OCI-LY7 (cell line): ENCODE data around the gene ADGRF1. TPM values are rescaled to one million over a fixed set of nuclear protein-coding genes. Genes with fewer than 3 reads are reported as not detected.

Experiments used
- BruUV-seq: library from RNA; stranded (reverse); fragments of 400-500 nt; replicated peaks from 2 replicates; lab custom pipeline; 2021; lab: Mats Ljungman, UMichigan
- CTCF ChIA-PET: fragments of 300-600 bp; sonication (Branson Sonifier 250); formaldehyde crosslinking; loops from one replicate; lab custom pipeline; 2022; ENCODE audit warnings: antibody characterized with exemption; ENCODE audit not compliant: unreplicated experiment; lab: Charles Lee
- POLR2A ChIA-PET: fragments of 300-600 bp; sonication (Branson Sonifier 250); formaldehyde crosslinking; loops from one replicate; lab custom pipeline; 2022; ENCODE audit warnings: antibody characterized with exemption; lab: Charles Lee
- DNase-seq: peaks from one replicate; pipeline ENCODE4 v3.0.0-alpha.2; 2015; ENCODE audit warnings: low spot score
- H2AFZ ChIP-seq: fragments of 200-600 bp; sonication (generic), shearing (Covaris generic); 2 replicates; pipeline ENCODE4 v1.6.1; 2014; ENCODE audit warnings: mild to moderate bottlenecking, antibody characterized with exemption, low read length, moderate library complexity
- H3K27ac ChIP-seq: fragments of 200-600 bp; sonication (generic); 2 replicates; pipeline ENCODE4 v1.5.1; 2014; ENCODE audit warnings: mixed run types, low read depth, mild to moderate bottlenecking, moderate library complexity, low read length, inconsistent platforms; ENCODE audit not compliant: poor library complexity, severe bottlenecking
- H3K36me3 ChIP-seq: fragments of 200-600 bp; sonication (generic); 2 replicates; pipeline ENCODE4 v1.6.1; 2014; ENCODE audit warnings: mild to moderate bottlenecking, antibody characterized with exemption, low read length, moderate library complexity, mixed read lengths; ENCODE audit not compliant: insufficient read depth
- H3K4me1 ChIP-seq: fragments of 200-600 bp; sonication (generic); 2 replicates; pipeline ENCODE4 v1.5.1; 2014; ENCODE audit warnings: mild to moderate bottlenecking, low read length; ENCODE audit not compliant: insufficient read depth, poor library complexity, severe bottlenecking
- H3K4me2 ChIP-seq: fragments of 200-600 bp; sonication (generic); 2 replicates; pipeline ENCODE4 v1.6.1; 2014; ENCODE audit warnings: mild to moderate bottlenecking, low read length
- H3K4me3 ChIP-seq: fragments of 200-600 bp; sonication (generic); 2 replicates; pipeline ENCODE4 v1.5.1; 2014; ENCODE audit warnings: mild to moderate bottlenecking, low read depth, low read length; ENCODE audit not compliant: poor library complexity, severe bottlenecking
- H3K79me2 ChIP-seq: fragments of 200-600 bp; sonication (generic); 2 replicates; pipeline ENCODE4 v1.6.1; 2016; ENCODE audit warnings: low read depth, mild to moderate bottlenecking, low read length, moderate library complexity, mixed read lengths; ENCODE audit not compliant: insufficient read depth
- H3K9me2 ChIP-seq: fragments of 200-600 bp; sonication (generic); 2 replicates; pipeline ENCODE4 v1.6.1; 2016; ENCODE audit warnings: mild to moderate bottlenecking, low read length, mixed read lengths; ENCODE audit not compliant: insufficient read depth
- H3K9me3 ChIP-seq: fragments of 200-600 bp; sonication (generic); 2 replicates; pipeline ENCODE4 v1.6.1; 2014; ENCODE audit warnings: mild to moderate bottlenecking, mixed run types, low read length, mixed read lengths
- H4K20me1 ChIP-seq: fragments of 200-600 bp; sonication (generic); 2 replicates; pipeline ENCODE4 v1.6.1; 2014; ENCODE audit warnings: mild to moderate bottlenecking, antibody characterized with exemption, low read length, moderate library complexity, mixed read lengths; ENCODE audit not compliant: insufficient read depth
- EZH2phosphoT487 ChIP-seq: fragments of 200-600 bp; sonication (generic); IDR thresholded peaks from 2 replicates; pipeline ENCODE4 v1.6.1; 2018; ENCODE audit warnings: low read depth, borderline replicate concordance, mild to moderate bottlenecking, mixed run types, antibody characterized with exemption, low read length, moderate library complexity, mixed read lengths
- intact Hi-C: fragments of 100-400 bp; cut with micrococcal nuclease; formaldehyde crosslinking; loops from one replicate; pipeline ENCODE4 v1.10.0; 2022; ENCODE audit not compliant: unreplicated experiment
- total RNA-seq, 2 experiments: library from RNA; depleted of rRNA in 1 of 2; stranded (reverse); fragments of >200 nt in 1 of 2; shearing (Covaris generic) in 1 of 2; gene quantifications; 2 replicates each; pipeline ENCODE4 v1.2.3, GENCODE V29; 2014 to 2022
- TF ChIP-seq, protein P1 (sequence below): fragments of 200-600 bp; sonication (generic); conservative IDR thresholded peaks from 2 replicates; pipeline ENCODE4 v1.5.1; 2014; ENCODE audit warnings: mild to moderate bottlenecking, antibody characterized with exemption, low read length, moderate library complexity, mixed read lengths

The ADGRF1 gene
- total RNA-seq, 2 experiments from 2014 or later: not detected

GRCh38 chr6:47061309-47062300 lies 19.5 kb upstream of the ADGRF1 start:
- H3K4me2 ChIP-seq: no peak overlapping the region

DNA sequence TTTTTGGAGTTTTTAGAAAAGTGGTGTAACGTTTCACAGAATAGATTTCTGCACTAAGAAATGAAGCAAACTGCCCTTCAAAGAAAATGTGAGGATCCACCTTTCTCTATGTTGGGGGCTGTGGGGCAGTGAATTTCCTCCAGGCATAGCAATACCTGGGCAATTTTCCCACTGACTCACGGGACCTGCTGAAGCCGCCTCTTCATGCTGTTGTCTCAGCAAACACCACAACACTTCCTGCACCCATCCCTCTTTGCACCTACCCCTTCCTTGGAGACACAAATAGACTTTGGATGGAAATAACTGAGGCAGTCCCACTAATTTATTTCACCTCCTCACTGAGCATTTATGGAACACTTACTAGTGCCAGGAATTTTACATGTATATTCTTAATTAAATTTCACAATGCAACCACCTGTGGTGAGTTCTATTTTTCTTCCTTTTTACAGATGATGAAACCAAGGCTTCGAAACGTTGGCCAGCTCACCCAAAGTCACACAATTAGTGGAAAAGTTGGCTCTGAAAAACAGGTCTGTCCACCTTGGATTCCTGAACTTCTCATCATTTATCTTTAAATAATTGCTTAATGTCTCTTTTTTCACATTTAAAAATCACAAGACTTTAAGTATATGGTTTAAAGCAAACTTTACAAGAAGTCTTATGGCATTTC lies 17.2 kb upstream of the ADGRF1 start:
- no peak for DNase-seq
- Histone ChIP-seq H3K9me3 (no peaks in the 10 kb centered on the region), H3K4me2 (no peak overlapping the region), H3K79me2 (no peaks in the 10 kb centered on the region), H4K20me1 (no peaks in the 10 kb centered on the region), H3K27ac (no peak overlapping the region), H3K36me3 (no peaks in the 10 kb centered on the region), H3K9me2 (no peaks in the 10 kb centered on the region), H2AFZ (no peak overlapping the region), H3K4me3 (no peak overlapping the region), H3K4me1 (no peaks in the 10 kb centered on the region)
- intact Hi-C loops: no loop called here
- ChIA-PET POLR2A (interaction anchor here (1.7 kb wide), 1 partner anchor 24 kb away, joined by 3 read pairs; no protein-coding TSS in a partner anchor), CTCF (no interaction called here)
- no peak for TF ChIP-seq EZH2phosphoT487
- TF ChIP-seq, protein P1, sequence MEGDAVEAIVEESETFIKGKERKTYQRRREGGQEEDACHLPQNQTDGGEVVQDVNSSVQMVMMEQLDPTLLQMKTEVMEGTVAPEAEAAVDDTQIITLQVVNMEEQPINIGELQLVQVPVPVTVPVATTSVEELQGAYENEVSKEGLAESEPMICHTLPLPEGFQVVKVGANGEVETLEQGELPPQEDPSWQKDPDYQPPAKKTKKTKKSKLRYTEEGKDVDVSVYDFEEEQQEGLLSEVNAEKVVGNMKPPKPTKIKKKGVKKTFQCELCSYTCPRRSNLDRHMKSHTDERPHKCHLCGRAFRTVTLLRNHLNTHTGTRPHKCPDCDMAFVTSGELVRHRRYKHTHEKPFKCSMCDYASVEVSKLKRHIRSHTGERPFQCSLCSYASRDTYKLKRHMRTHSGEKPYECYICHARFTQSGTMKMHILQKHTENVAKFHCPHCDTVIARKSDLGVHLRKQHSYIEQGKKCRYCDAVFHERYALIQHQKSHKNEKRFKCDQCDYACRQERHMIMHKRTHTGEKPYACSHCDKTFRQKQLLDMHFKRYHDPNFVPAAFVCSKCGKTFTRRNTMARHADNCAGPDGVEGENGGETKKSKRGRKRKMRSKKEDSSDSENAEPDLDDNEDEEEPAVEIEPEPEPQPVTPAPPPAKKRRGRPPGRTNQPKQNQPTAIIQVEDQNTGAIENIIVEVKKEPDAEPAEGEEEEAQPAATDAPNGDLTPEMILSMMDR: no peak
- BruUV-seq: no TSS peak

More at GRCh38 chr6:47061309-47062300, 19.5 kb upstream of the ADGRF1 start:
- Histone ChIP-seq H3K4me1 (no peaks in the 10 kb centered on the region), H3K9me3 (no peaks in the 10 kb centered on the region), H3K4me3 (no peak overlapping the region), H3K9me2 (no peaks in the 10 kb centered on the region), H3K79me2 (no peaks in the 10 kb centered on the region), H4K20me1 (no peaks in the 10 kb centered on the region), H2AFZ (no peak overlapping the region), H3K27ac (no peak overlapping the region), H3K36me3 (no peaks in the 10 kb centered on the region)
- POLR2A ChIA-PET: interaction anchor here (0.7 to 1.5 kb wide), 2 partner anchors 9 to 21 kb away, joined by 3 read pairs; no protein-coding TSS in a partner anchor
- CTCF ChIA-PET: no interaction called here
- no peak for DNase-seq
- intact Hi-C loops: no loop called here
- no peak for TF ChIP-seq EZH2phosphoT487
- TF ChIP-seq, protein P1: no peak
- no TSS peak for BruUV-seq
